Body of pancreas (tissue), 4 donors: ENCODE data around the gene CSRP1. TPM values are rescaled to one million over a fixed set of nuclear protein-coding genes. Genes with fewer than 3 reads are reported as not detected.

Experiments
- ATAC-seq: fragments of 150-250 bp; one replicate; pipeline ENCODE4 v1.9.1; 2016
- DNase-seq, 4 donors: peaks; one replicate each; pipeline ENCODE4 v3.0.0-alpha.2; 2019
- H3K27ac ChIP-seq, 4 donors: fragments of 200-600 bp; sonication (generic); 1 replicate in 3 of 4; 2 replicates in 1 of 4; pipeline versions ENCODE4 v1.5.1 to v1.6.1; 2016 to 2019; ENCODE audit warnings: mild to moderate bottlenecking in 1 of 4, mixed read lengths in 1 of 4, moderate library complexity in 1 of 4
- H3K27me3 ChIP-seq, 2 donors: fragments of 200-600 bp; sonication (generic); one replicate each; pipeline ENCODE4 v1.6.0; 2016; ENCODE audit warnings: mild to moderate bottlenecking in 1 of 2
- H3K36me3 ChIP-seq, 2 donors: fragments of 200-600 bp; sonication (generic); replicated peaks in 1 of 2; 2 replicates each; pipeline ENCODE4 v1.5.1; 2016; ENCODE audit warnings: low read depth in 2 of 2; ENCODE audit not compliant: insufficient read depth in 1 of 2
- H3K4me1 ChIP-seq: fragments of 200-600 bp; sonication (generic); one replicate; pipeline ENCODE4 v1.6.0; 2016
- H3K4me3 ChIP-seq, 2 donors: fragments of 200-600 bp; sonication (generic); 1 replicate in 1 of 2; 2 replicates in 1 of 2; pipeline ENCODE4 v1.5.1; 2016 to 2019
- H3K9me3 ChIP-seq, 3 donors: fragments of 200-600 bp; sonication (generic); 1 replicate in 2 of 3; 2 replicates in 1 of 3; pipeline ENCODE4 v1.5.1; 2016
- CTCF ChIP-seq, 7 experiments: fragments of 450-650 bp in 4 of 7; fragments of 200-600 bp in 3 of 7; sonication (generic) in 3 of 7; IDR thresholded peaks; one replicate each; pipeline ENCODE4 v1.5.1; 2016 to 2019; ENCODE audit warnings: antibody characterized with exemption in 7 of 7
- POLR2A ChIP-seq, 3 donors: fragments of 450-650 bp; IDR thresholded peaks; one replicate each; pipeline ENCODE4 v1.6.1; 2016; ENCODE audit warnings: antibody characterized with exemption in 3 of 3, mild to moderate bottlenecking in 2 of 3
- WGBS, 2 donors: methylation state at CpG; one replicate each; pipeline ENCODE4 v1.1.5; 2017; 5-methylcytosine and 5-hydroxymethylcytosine counted together
- intact Hi-C: fragments of 100-400 bp; cut with DNase I; formaldehyde crosslinking; loops from one replicate; pipeline ENCODE4 v1.15.1; 2023
- total RNA-seq, 2 donors: library from RNA; depleted of rRNA; stranded (reverse); fragments of >200 nt; gene quantifications; one replicate each; pipeline ENCODE4 v1.1.0, GENCODE V29; 2016

The CSRP1 gene
- total RNA-seq, 2 donors from 2014 or later, result 127 to 245 TPM

GRCh38 chr1:201444792-201445191, 62.1 kb downstream of the CSRP1 start:
- Histone ChIP-seq H3K4me3 (no peak overlapping the region), H3K4me1 (peaks cover 19% of the 10 kb centered on the region), H3K27me3 (no peaks in the 10 kb centered on the region), H3K36me3 (no peaks in the 10 kb centered on the region), H3K9me3 (no peaks in the 10 kb centered on the region), H3K27ac (no peak overlapping the region)
- ATAC-seq (no peak), DNase-seq (no peak)
- TF ChIP-seq CTCF (IDR thresholded peaks at IDR 0.05) (no peak), POLR2A (IDR thresholded peaks at IDR 0.05) (no peak)
- intact Hi-C loops, result no loop called here
- WGBS, 2 donors, result 90 to 93% methylated on average over 4 of the region's 4 CpGs

- ATAC-seq (no peak), DNase-seq (no peak)
- Histone ChIP-seq H3K4me3 (no peak overlapping the region), H3K9me3 (no peaks in the 10 kb centered on the region), H3K4me1 (peaks cover 11% of the 10 kb centered on the region), H3K27me3 (no peaks in the 10 kb centered on the region), H3K27ac (no peak overlapping the region), H3K36me3 (no peaks in the 10 kb centered on the region)
- whole genome bisulfite sequencing, 2 donors, result 81 to 95% methylated on average over 7 of the region's 7 CpGs
- intact Hi-C loops, result no loop called here
- TF ChIP-seq CTCF (IDR thresholded peaks at IDR 0.05) (no peak), POLR2A (IDR thresholded peaks at IDR 0.05) (no peak)
These were observed 63.2 kb downstream of the CSRP1 start for GRCh38 chr1:201443747-201444146.

GRCh38 chr1:201436969-201437368, 70.0 kb downstream of the CSRP1 start:
- Histone ChIP-seq H3K9me3 (no peaks in the 10 kb centered on the region), H3K27ac (no peak overlapping the region), H3K4me3 (no peak overlapping the region), H3K4me1 (peaks cover 8% of the 10 kb centered on the region), H3K27me3 (no peaks in the 10 kb centered on the region), H3K36me3 (no peaks in the 10 kb centered on the region)
- TF ChIP-seq CTCF (IDR thresholded peaks at IDR 0.05) (no peak), POLR2A (IDR thresholded peaks at IDR 0.05) (no peak)
- no peak for ATAC-seq
- WGBS, 2 donors, result 59 to 73% methylated on average over 3 of the region's 3 CpGs
- intact Hi-C loops, result no loop called here
- no peak for DNase-seq

- WGBS, 2 donors, result 53 to 67% methylated on average over 6 of the region's 6 CpGs
- intact Hi-C loops, result no loop called here
- ATAC-seq, result no peak
- Histone ChIP-seq H3K4me1 (peaks cover 8% of the 10 kb centered on the region), H3K27ac (no peak overlapping the region), H3K9me3 (no peaks in the 10 kb centered on the region), H3K36me3 (no peaks in the 10 kb centered on the region), H3K4me3 (no peak overlapping the region), H3K27me3 (no peaks in the 10 kb centered on the region)
- DNase-seq, result no peak
- TF ChIP-seq CTCF (IDR thresholded peaks at IDR 0.05), result no peak
- no peak for TF ChIP-seq POLR2A (IDR thresholded peaks at IDR 0.05)
These were observed 70.5 kb downstream of the CSRP1 start for GRCh38 chr1:201436393-201436792.

GRCh38 chr1:201434266-201434665, 72.7 kb downstream of the CSRP1 start:
- no peaks in the 10 kb centered on the region for H3K9me3 ChIP-seq
- 87 to 91% methylated on average over 3 of the region's 3 CpGs for WGBS, 2 donors
- no peak for DNase-seq
- no peaks in the 10 kb centered on the region for H3K36me3 ChIP-seq
- peaks cover 19% of the 10 kb centered on the region for H3K4me1 ChIP-seq
- H3K4me3 ChIP-seq, result no peak overlapping the region
- TF ChIP-seq CTCF (IDR thresholded peaks at IDR 0.05), result no peak
- no peak for TF ChIP-seq POLR2A (IDR thresholded peaks at IDR 0.05)
- H3K27me3 ChIP-seq, result no peaks in the 10 kb centered on the region
- ATAC-seq, result no peak
- H3K27ac ChIP-seq, result no peak overlapping the region
- intact Hi-C loops, result no loop called here
